Ishikawa (cell line): ENCODE data around the gene ARID5A.

Source experiments
- CEBPB ChIP-seq: IDR thresholded peaks from 2 replicates; pipeline ENCODE4 v1.6.1; 2012
- CREB1 ChIP-seq: IDR thresholded peaks from 2 replicates; pipeline ENCODE4 v1.6.1; 2012; ENCODE audit warnings: low read depth
- EGR1 ChIP-seq: IDR thresholded peaks from 2 replicates; pipeline ENCODE4 v1.6.1; 2012
- EP300 ChIP-seq: IDR thresholded peaks from 2 replicates; pipeline ENCODE4 v1.6.1; 2012; ENCODE audit warnings: borderline replicate concordance
- FOXM1 ChIP-seq: IDR thresholded peaks from 2 replicates; pipeline ENCODE4 v1.6.1; 2012; ENCODE audit warnings: low read depth, borderline replicate concordance
- NFIC ChIP-seq: IDR thresholded peaks from 2 replicates; pipeline ENCODE4 v1.6.1; 2012
- RAD21 ChIP-seq: IDR thresholded peaks from 2 replicates; pipeline ENCODE4 v1.6.1; 2012; ENCODE audit warnings: low read depth
- REST ChIP-seq: IDR thresholded peaks from 2 replicates; pipeline ENCODE4 v1.6.1; 2012; ENCODE audit warnings: low read depth, mild to moderate bottlenecking
- TAF1 ChIP-seq: IDR thresholded peaks from 2 replicates; pipeline ENCODE4 v1.6.1; 2012; ENCODE audit warnings: low read depth, mild to moderate bottlenecking
- TCF12 ChIP-seq: IDR thresholded peaks from 2 replicates; pipeline ENCODE4 v1.6.1; 2012; ENCODE audit warnings: low read depth
- TEAD4 ChIP-seq: IDR thresholded peaks from 2 replicates; pipeline ENCODE4 v1.6.1; 2012
- YY1 ChIP-seq: IDR thresholded peaks from 2 replicates; pipeline ENCODE4 v1.6.1; 2012; ENCODE audit warnings: low read depth
- ZBTB7A ChIP-seq: IDR thresholded peaks from 2 replicates; pipeline ENCODE4 v1.6.1; 2012; ENCODE audit warnings: low read depth
- TF ChIP-seq, protein P1 (sequence below): IDR thresholded peaks from 2 replicates; pipeline ENCODE4 v1.6.1; 2012
- TF ChIP-seq, protein P2 (sequence below): IDR thresholded peaks from 2 replicates; pipeline ENCODE4 v1.6.1; 2012

Gene ARID5A

DNA sequence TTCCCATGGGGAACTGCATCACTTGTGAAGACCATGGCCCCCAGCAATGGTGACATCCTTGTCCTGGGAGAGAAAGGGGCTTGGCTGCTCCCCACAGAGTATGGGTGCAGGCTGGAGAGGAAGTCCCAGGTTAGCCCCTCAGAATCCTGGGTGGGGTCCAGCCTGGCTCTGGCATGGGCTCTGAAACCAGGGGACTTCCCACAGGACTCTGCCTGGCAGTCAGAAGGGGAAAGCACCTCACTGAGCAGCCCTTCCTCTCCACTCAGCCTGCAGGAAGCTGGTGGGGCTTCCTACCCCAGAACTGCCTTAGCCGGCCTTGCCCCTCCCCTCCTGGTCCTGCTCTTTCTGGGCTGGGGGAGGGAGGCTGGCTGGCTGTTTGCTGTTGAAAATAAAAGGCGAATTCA lies 35.1 kb upstream of the ARID5A start:
- TF ChIP-seq CREB1 = no peak
- TF ChIP-seq, protein P1, sequence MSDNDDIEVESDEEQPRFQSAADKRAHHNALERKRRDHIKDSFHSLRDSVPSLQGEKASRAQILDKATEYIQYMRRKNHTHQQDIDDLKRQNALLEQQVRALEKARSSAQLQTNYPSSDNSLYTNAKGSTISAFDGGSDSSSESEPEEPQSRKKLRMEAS = no peak
- no peak for TF ChIP-seq TCF12
- no peak for TF ChIP-seq CEBPB
- no peak for TF ChIP-seq FOXM1
- no peak for TF ChIP-seq RAD21
- no peak for TF ChIP-seq TAF1
- no peak for TF ChIP-seq REST
- no peak for TF ChIP-seq ZBTB7A
- TF ChIP-seq, protein P2, sequence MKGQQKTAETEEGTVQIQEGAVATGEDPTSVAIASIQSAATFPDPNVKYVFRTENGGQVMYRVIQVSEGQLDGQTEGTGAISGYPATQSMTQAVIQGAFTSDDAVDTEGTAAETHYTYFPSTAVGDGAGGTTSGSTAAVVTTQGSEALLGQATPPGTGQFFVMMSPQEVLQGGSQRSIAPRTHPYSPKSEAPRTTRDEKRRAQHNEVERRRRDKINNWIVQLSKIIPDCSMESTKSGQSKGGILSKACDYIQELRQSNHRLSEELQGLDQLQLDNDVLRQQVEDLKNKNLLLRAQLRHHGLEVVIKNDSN = no peak

DNA sequence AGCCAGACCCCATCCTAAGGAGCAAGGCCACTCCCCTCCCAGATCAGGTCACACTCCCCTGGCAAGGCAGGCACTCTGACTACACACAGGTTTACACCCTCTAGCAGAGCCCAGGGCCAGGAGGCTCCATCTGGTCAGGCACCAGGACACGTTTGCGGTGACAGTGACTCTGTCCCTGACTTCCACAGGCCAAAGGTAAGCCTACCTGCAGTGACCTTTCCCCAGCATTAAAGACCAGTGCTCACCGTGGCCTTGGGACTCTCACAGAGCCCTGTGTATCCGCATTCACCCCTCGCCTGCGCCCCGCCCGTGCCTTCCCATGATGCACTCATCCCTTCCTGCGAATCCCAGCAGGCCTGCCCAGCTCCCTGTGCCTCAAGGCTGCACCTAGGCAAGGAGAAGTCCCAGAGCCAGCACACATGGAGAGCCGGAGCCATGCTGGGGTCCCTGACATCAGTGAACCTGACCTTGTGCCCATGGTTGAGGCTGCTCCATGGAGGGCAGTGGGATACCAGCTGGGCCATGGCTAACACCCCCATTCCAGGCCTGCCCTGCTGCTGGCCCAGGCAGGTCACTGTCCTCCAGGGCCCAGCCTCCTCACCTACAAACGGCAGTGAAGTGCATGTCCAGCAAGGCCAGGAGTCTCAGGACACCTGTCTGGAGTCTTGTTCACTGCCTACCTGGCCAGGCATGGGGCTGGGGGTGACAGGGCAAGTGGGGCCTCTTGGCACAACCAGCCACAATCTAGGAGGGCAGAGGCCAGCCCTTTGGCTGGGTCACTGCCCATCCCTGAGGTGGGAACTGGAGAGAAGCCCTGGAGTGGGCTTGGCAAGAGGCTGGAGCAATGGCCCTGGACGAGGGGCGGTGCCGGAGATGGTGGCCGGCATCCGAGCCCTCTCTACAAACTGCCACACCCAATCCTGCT lies 34.4 kb upstream of the ARID5A start:
- no peak for TF ChIP-seq NFIC
- no peak for TF ChIP-seq EGR1
- no peak for TF ChIP-seq ZBTB7A
- no peak for TF ChIP-seq TAF1
- TF ChIP-seq, protein P1 = no peak

DNA sequence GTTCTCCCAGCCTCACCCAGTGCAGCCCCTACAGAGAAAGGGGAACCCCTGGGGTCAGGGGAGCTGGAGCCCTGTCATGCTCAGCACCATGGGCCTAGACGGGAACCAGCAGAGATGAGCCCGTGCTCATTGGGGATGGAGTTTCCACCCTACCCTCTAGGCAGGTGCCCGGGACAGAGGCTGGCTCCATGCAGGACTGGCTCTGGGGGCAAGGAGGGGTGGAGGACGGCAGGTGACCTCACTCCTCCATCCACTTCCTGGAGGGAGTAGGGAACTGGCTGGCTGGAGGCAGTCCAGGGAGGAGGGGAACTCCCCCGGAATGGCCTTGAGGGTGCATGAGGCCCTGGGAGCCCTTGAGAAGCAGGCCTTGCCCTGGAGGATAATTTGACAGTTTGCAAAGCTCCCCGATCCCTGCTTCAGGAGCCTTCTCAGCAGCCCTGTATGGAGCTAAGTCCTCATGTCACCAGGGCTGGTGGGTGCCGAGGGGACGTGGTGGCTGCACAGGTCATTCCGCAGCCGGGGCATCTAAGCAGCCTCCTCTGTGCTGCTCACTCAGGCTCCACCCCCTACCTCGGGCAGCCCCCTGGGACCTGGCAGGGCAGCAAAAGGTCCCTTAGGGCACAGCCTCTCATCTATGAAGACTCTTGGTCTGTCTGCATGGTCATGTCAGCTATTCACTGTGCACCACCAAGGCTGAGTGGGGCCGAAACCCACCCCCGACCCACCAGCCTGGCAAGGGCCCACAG lies 33.5 kb upstream of the ARID5A start:
- TF ChIP-seq RAD21 (no peak), YY1 (no peak)
- TF ChIP-seq, protein P1 = no peak

- TF ChIP-seq EGR1 = no peak
- TF ChIP-seq REST = no peak
- TF ChIP-seq, protein P2 = no peak
- TF ChIP-seq YY1 = no peak
- no peak for TF ChIP-seq EP300
- no peak for TF ChIP-seq ZBTB7A
- TF ChIP-seq TEAD4 = no peak
- no peak for TF ChIP-seq RAD21
Observed at GRCh38 chr2:96503637-96504243, 32.8 kb upstream of the ARID5A start.

GRCh38 chr2:96505231-96505889 lies 31.2 kb upstream of the ARID5A start, which contains the start of gene NEURL3:
TSS of gene NEURL3 (minus strand) at chr2:96505357. CDS start at chr2:96505286, 71 bp downstream.
- no peak for TF ChIP-seq FOXM1
- TF ChIP-seq NFIC = no peak; the same call in 1 of the 2 replicates
- no peak for TF ChIP-seq RAD21
- no peak for TF ChIP-seq ZBTB7A
- TF ChIP-seq YY1 = 0 out of 2 replicates have a peak, but pooled peaks have one; percentile 17
- TF ChIP-seq, protein P1 = no peak
- TF ChIP-seq REST = no peak
- peak; percentile 21; the same call in 1 of the 2 replicates for TF ChIP-seq EP300
- no peak for TF ChIP-seq CREB1
- TF ChIP-seq, protein P2 = peak; percentile 42; the same call in 1 of the 2 replicates
- no peak for TF ChIP-seq EGR1
- TF ChIP-seq TAF1 = peak; percentile 27; the same call in 1 of the 2 replicates
- peak; percentile 32; the same call in 1 of the 2 replicates for TF ChIP-seq TCF12
- TF ChIP-seq TEAD4 = peak; percentile 38
- no peak; the same call in 1 of the 2 replicates for TF ChIP-seq CEBPB
